Measurements from ENCODE around the gene ARF3.

Gene ARF3

GRCh38 chr12:48954061-48954460 is 3.2 kb downstream of the ARF3 start:
- no peak overlapping the region for H3K4me3 ChIP-seq (ENCODE audit: low read depth, low read length)
- no peak for DNase-seq (ENCODE audit: low read depth)
- TF ChIP-seq CTCF (IDR thresholded peaks at IDR 0.05; ENCODE audit: control insufficient read depth, extremely low read depth, insufficient read depth), result no peak

GRCh38 chr12:48952691-48953090 is 4.6 kb downstream of the ARF3 start:
- DNase-seq (ENCODE audit: low read depth), result no peak
- TF ChIP-seq CTCF (IDR thresholded peaks at IDR 0.05; ENCODE audit: control insufficient read depth, extremely low read depth, insufficient read depth), result no peak
- no peak overlapping the region for H3K4me3 ChIP-seq (ENCODE audit: low read depth, low read length)

GRCh38 chr12:48947727-48948126 is 9.6 kb downstream of the ARF3 start:
- peak; percentile 60 for DNase-seq (ENCODE audit: low read depth)
- no peak overlapping the region for H3K4me3 ChIP-seq (ENCODE audit: low read depth, low read length)
- no peak for TF ChIP-seq CTCF (IDR thresholded peaks at IDR 0.05; ENCODE audit: control insufficient read depth, extremely low read depth, insufficient read depth)

- TF ChIP-seq CTCF (IDR thresholded peaks at IDR 0.05; ENCODE audit: control insufficient read depth, extremely low read depth, insufficient read depth), result no peak
- DNase-seq (ENCODE audit: low read depth), result no peak
- H3K4me3 ChIP-seq (ENCODE audit: low read depth, low read length), result no peak overlapping the region
Observed at GRCh38 chr12:48946943-48947342, 10.3 kb downstream of the ARF3 start.

GRCh38 chr12:48946205-48946604 is 11.1 kb downstream of the ARF3 start:
- DNase-seq (ENCODE audit: low read depth), result peak; percentile 39
- no peak overlapping the region for H3K4me3 ChIP-seq (ENCODE audit: low read depth, low read length)
- TF ChIP-seq CTCF (IDR thresholded peaks at IDR 0.05; ENCODE audit: control insufficient read depth, extremely low read depth, insufficient read depth), result no peak

GRCh38 chr12:48943221-48943620 is 14.1 kb downstream of the ARF3 start:
- no peak for DNase-seq (ENCODE audit: low read depth)
- no peak overlapping the region for H3K4me3 ChIP-seq (ENCODE audit: low read depth, low read length)
- no peak for TF ChIP-seq CTCF (IDR thresholded peaks at IDR 0.05; ENCODE audit: control insufficient read depth, extremely low read depth, insufficient read depth)

- TF ChIP-seq CTCF (IDR thresholded peaks at IDR 0.05; ENCODE audit: control insufficient read depth, extremely low read depth, insufficient read depth), result no peak
- no peak for DNase-seq (ENCODE audit: low read depth)
- H3K4me3 ChIP-seq (ENCODE audit: low read depth, low read length), result no peak overlapping the region
Observed at GRCh38 chr12:48940181-48940580, 17.1 kb downstream of the ARF3 start.

All from LNCaP clone FGC (cell line).